Mesothelial cell of epicardium (in vitro differentiated cells): ENCODE data around the gene YTHDC1. TPM values are rescaled to one million over a fixed set of nuclear protein-coding genes. Genes with fewer than 3 reads are reported as not detected.
"Not testable (repeated sequence)": the region's sequence is repeated elsewhere in the genome, so short reads cannot be mapped to it uniquely, and the experiment has no call there.

Experiments used
- DNase-seq, 2 experiments: peaks; one replicate each; pipeline ENCODE4 v3.0.0; 2021; ENCODE audit warnings: low spot score in 2 of 2; ENCODE audit not compliant: unreplicated experiment in 2 of 2
- H3K27ac Mint-ChIP-seq: 2 replicates; pipeline ENCODE4 v1.8.0; 2021; ENCODE audit warnings: mixed read lengths
- H3K27me3 Mint-ChIP-seq: 2 replicates; pipeline ENCODE4 v1.8.0; 2021; ENCODE audit warnings: low read depth, mixed read lengths
- H3K36me3 Mint-ChIP-seq: 2 replicates; pipeline ENCODE4 v1.8.0; 2021; ENCODE audit warnings: mixed read lengths
- H3K4me1 Mint-ChIP-seq: 2 replicates; pipeline ENCODE4 v1.8.0; 2021; ENCODE audit warnings: mixed read lengths
- H3K4me3 Mint-ChIP-seq: 2 replicates; pipeline ENCODE4 v1.8.0; 2021; ENCODE audit warnings: mild to moderate bottlenecking, moderate library complexity, mixed read lengths
- H3K9me3 Mint-ChIP-seq: 2 replicates; pipeline ENCODE4 v1.8.0; 2021; ENCODE audit warnings: mixed read lengths
- CTCF ChIP-seq: fragments of 200-600 bp; sonication (generic); IDR thresholded peaks from one replicate; pipeline ENCODE4 v1.5.0; 2021; ENCODE audit warnings: antibody characterized with exemption; ENCODE audit not compliant: unreplicated experiment
- total RNA-seq: library from RNA; stranded (reverse); gene quantifications from 3 replicates; pipeline ENCODE4 v1.2.1, GENCODE V29; 2021

YTHDC1 gene
- 137 to 146 TPM (median 146 TPM) in 3 replicates for total RNA-seq

GRCh38 chr4:68349649-68350360 is at the start of gene YTHDC1:
TSS of gene YTHDC1 (minus strand) at chr4:68350090. CDS start at chr4:68349753, 337 bp downstream.
- Mint-ChIP-seq H3K9me3 (no peaks in the 10 kb centered on the region), H3K4me1 (peaks cover 25% of the 10 kb centered on the region), H3K4me3 (peak within 1 kb of the TSS; percentile 80), H3K36me3 (peaks cover 2% of the 10 kb centered on the region), H3K27me3 (no peaks in the 10 kb centered on the region), H3K27ac (peak within 1 kb of the TSS; percentile 100)
- DNase-seq = peak; percentile 88 to 96
- no peak for TF ChIP-seq CTCF

- Mint-ChIP-seq H3K27me3 (no peaks in the 10 kb centered on the region), H3K36me3 (no peaks in the 10 kb centered on the region), H3K4me1 (peaks cover 2% of the 10 kb centered on the region), H3K9me3 (peaks cover 6% of the 10 kb centered on the region), H3K27ac (no peak overlapping the region), H3K4me3 (no peak overlapping the region)
- no peak for DNase-seq
- no peak for TF ChIP-seq CTCF
Measured at GRCh38 chr4:68399306-68399705, 49.4 kb upstream of the YTHDC1 start.

GRCh38 chr4:68396756-68397155 is 46.9 kb upstream of the YTHDC1 start:
- no peak overlapping the region for H3K4me3 Mint-ChIP-seq
- no peak overlapping the region for H3K27ac Mint-ChIP-seq
- peaks cover 2% of the 10 kb centered on the region for H3K4me1 Mint-ChIP-seq
- TF ChIP-seq CTCF = no peak
- H3K36me3 Mint-ChIP-seq = no peaks in the 10 kb centered on the region
- no peaks in the 10 kb centered on the region for H3K27me3 Mint-ChIP-seq
- H3K9me3 Mint-ChIP-seq = peaks cover 6% of the 10 kb centered on the region
- no peak for DNase-seq

- no peak for DNase-seq
- Mint-ChIP-seq H3K4me3 (no peak overlapping the region), H3K9me3 (peaks cover 6% of the 10 kb centered on the region), H3K36me3 (no peaks in the 10 kb centered on the region), H3K27me3 (no peaks in the 10 kb centered on the region), H3K4me1 (peaks cover 15% of the 10 kb centered on the region), H3K27ac (no peak overlapping the region)
- TF ChIP-seq CTCF = no peak
Measured at GRCh38 chr4:68391436-68391835, 41.5 kb upstream of the YTHDC1 start.

GRCh38 chr4:68390205-68390935 is 40.5 kb upstream of the YTHDC1 start:
- no peaks in the 10 kb centered on the region for H3K27me3 Mint-ChIP-seq

GRCh38 chr4:68389386-68389913 is 39.6 kb upstream of the YTHDC1 start:
- not testable (repeated sequence) for H3K36me3 Mint-ChIP-seq, H3K27ac Mint-ChIP-seq, H3K4me3 Mint-ChIP-seq, H3K27me3 Mint-ChIP-seq, DNase-seq, H3K9me3 Mint-ChIP-seq
- peaks cover 14% of the 10 kb centered on the region for H3K4me1 Mint-ChIP-seq

More at GRCh38 chr4:68390205-68390935, 40.5 kb upstream of the YTHDC1 start:
- TF ChIP-seq CTCF = no peak
- Mint-ChIP-seq H3K27ac (no peak overlapping the region), H3K9me3 (peaks cover 3% of the 10 kb centered on the region), H3K36me3 (no peaks in the 10 kb centered on the region), H3K4me3 (no peak overlapping the region), H3K4me1 (peaks cover 14% of the 10 kb centered on the region)
- no peak for DNase-seq
